IPS-18c (cell line): Measurements from ENCODE around the gene THSD4.
"Not testable (repeated sequence)": the region's sequence is repeated elsewhere in the genome, so short reads cannot be mapped to it uniquely, and the experiment has no call there.

Source experiments
- H3K4me3 ChIP-seq: 2 replicates; pipeline ENCODE4 v1.7.0; 2013; ENCODE audit warnings: low read depth, mild to moderate bottlenecking, low read length, moderate library complexity; ENCODE audit not compliant: insufficient read depth
- H3K9me3 ChIP-seq: one replicate; pipeline ENCODE4 v1.6.1; 2013; ENCODE audit warnings: mild to moderate bottlenecking, low read length, moderate library complexity; ENCODE audit not compliant: control insufficient read depth, insufficient read depth

THSD4 gene

DNA sequence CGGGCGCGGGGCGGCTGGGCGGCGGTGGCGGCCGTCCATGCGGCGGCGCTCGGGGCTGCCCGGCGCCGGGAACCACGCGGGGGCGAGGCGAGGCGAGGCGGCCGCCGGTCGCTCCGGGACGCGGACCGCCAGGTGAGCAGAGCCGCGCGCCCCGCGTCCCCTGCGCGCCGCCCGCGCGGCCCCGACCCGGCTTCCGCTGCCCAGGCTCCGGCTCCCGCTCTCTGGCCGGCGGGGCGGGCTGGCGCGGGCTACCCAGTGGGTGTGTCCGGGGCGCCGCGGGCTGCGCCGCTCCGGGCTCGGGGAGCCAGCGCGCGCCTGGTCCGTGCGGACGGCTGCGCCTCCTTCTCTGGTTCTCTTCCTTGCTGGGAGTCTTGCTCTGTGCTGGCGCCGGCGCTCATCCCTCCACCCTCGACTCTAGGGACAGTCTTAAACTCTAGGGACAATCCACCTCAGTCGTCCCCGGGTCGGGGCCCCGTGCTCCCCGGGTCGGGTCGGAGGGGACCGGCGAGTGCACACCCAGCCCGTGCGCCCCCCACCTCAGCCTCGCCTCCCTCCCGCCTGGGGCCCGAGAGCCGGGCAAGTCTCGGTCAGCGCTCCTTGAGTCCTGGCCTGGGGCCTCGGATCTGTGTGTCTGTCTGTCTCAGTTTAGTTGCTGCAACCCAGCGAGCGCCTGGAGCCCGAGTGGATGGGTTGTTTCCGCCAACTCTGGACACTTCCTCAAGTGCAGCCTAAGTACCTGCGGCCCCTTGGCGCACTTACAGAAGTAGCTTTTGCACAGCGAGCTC, 488 bp downstream of the THSD4 start:
- peaks cover 2% of the 10 kb centered on the region for H3K9me3 ChIP-seq
- peak overlapping the region; percentile 75 for H3K4me3 ChIP-seq

DNA sequence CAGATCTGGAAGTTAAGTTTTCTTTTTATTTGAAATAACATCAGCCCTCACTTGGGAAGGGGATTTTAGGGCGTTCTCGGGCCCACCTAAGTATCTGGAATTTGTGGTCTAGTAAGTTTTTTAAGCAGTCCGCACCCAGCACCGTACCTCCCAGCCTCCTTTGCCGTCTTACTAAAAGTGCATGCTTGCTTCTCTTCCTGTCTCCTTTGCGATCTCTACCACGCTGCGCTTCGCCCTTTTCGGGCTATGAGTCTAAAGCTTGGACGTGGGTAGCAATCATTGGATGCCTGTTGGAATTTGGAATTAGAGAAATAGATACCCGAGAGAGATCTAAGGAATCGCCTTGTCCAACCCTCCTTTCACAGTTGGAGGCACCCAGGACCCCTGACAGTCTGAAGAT, 1.1 kb downstream of the THSD4 start:
- Histone ChIP-seq H3K9me3 (peaks cover 2% of the 10 kb centered on the region), H3K4me3 (peak overlapping the region; percentile 75)

DNA sequence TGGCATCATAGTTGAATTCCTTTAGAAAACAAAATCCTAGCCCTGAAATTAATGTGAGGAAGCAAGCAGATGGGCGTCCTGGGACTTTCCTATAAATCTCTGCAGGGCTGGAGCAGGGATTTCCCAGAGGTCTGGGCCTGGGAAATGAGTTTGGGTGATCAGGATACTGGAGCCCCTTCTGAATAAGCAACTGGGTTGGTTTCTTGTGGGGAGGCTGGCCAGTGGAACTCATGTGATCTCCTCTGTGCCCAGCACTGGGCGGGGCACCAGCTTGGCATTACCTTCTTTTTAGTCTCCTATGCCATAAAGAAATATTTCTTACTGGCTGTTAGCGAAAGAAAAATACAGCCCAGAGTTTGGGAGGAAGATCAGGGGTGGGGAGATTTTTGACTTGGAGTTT, 1.7 kb downstream of the THSD4 start:
- Histone ChIP-seq H3K4me3 (no peak overlapping the region), H3K9me3 (peaks cover 2% of the 10 kb centered on the region)

DNA sequence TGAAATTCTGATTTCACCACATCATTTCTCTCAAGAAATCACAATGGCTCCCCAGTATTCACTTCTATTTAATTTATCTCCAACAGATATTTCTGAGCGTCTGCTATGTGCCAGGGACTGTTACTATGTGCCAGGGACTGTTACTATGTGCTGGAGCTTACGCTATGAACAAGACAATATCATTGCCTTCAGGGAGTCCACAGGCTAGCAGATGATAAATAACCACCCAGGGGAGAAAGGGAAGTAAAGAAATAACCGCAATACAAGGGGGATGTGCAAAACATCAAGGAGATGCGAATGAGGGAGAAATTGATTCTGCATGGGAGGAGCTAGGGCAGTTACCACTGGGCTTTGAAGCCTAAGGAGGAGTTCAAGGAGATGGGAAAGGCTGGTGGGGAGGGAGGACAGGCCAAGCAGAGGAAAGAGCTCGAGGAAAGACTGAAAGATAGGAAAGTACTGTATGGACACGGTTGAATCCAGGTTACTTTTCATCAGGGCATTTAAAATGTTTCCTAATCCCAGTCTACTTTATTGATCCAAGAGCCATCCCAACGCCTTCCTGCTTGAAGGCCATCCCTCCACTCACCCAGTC, 2.5 kb downstream of the THSD4 start:
- Histone ChIP-seq H3K4me3 (no peak overlapping the region), H3K9me3 (peaks cover 2% of the 10 kb centered on the region)

DNA sequence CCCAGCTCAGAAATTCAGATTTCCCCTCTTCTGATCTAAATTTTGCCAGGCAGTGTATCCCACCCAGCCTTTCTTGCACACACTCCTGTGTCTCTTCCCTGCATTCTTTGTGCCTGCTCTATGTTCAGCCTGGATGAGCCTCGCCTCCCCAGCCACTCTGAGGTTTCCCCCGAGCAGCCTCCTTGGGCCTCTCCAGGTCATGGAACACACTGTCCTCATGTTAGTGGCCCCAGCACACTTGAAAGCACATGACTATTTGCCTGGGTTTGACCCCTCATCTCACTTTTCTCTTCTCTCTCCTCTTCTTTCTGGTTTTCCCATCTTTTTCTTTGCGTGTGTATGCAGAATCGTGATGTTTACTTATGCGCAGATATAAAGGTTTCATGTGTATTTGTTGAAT, 3.1 kb downstream of the THSD4 start:
- Histone ChIP-seq H3K4me3 (no peak overlapping the region), H3K9me3 (no peaks in the 10 kb centered on the region)

DNA sequence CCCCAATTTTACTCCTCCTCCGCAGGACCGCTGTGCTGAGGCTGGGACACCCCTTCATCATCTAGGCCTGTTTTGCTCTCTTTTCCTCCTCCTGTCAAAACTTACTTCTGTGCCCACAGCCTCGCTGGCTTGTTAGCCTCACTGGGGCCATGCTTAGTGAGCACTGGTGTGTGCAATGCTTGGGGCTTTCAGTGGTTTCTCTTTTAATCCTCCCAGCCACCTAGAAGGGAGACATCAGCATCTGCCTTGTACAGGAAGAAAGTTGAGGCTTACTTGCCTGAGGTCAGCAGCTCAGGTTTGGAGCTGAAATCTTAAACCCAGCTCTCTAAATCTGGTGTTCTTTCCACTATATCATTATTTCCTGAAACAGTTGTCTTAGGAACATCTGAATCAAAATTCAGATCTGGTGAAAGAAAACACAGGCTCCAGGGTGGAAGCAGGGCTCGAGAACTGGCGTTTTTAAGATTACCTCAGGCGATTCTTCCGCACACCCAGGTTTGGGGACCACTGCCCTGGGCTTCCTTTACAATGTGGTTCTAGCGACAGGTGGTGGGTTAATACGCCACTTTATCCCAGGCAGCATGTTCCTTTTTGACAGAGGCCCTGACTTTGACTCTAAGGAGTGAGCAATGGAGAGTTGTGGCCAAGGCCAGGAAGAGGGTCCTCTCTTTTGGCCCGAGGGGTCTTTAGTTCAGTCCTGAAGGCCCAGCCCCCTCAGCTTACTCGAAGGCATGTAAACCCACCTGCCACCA, 3.8 kb downstream of the THSD4 start:
- Histone ChIP-seq H3K4me3 (no peak overlapping the region), H3K9me3 (no peaks in the 10 kb centered on the region)

DNA sequence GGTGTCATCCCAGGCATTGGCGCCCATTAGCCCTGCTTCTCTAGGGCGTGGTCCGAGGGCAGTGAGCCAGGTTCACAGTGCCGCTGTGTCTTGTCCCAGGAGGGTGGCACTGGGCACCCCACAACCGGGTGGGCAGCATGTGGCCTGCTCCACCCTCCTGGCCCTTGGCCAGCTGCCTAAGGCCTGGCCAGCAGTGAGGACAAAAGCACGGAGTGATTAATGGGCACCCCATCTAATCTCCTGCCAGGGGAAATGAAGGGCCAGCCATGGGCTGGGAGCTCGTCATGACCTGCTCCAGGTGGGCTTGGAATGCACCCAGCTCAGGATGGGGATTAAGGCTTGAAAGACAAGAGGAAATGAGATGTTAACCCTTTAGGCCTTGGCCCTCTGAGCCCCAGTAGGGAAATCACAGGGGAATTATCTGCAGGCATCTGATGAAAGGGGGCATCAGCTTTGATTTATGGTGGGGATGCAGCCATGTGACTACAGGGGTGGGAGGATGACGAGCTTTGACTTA, 5.2 kb downstream of the THSD4 start:
- Histone ChIP-seq H3K4me3 (no peak overlapping the region), H3K9me3 (no peaks in the 10 kb centered on the region)

DNA sequence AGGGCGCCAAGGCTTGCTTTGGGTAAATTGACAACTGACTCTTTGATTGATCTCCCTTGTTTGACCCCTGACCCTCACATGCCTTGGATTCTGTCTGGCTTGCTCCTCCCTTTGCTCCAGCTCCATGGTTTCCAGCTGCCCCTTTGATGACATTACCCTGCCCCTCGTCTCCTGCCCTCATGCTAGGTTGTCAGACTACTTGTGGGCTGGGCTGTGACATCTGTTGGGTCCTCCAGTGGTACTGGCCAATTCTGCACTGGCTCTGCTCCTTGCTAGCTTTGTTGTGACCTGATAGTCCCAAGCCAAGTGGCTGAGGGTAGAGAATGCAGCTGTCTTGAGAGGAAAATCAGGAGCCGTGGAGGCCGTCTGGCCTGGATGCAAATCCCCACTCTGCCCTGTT, 6.2 kb downstream of the THSD4 start:
- H3K4me3 ChIP-seq, result no peak overlapping the region
- H3K9me3 ChIP-seq, result no peaks in the 10 kb centered on the region

DNA sequence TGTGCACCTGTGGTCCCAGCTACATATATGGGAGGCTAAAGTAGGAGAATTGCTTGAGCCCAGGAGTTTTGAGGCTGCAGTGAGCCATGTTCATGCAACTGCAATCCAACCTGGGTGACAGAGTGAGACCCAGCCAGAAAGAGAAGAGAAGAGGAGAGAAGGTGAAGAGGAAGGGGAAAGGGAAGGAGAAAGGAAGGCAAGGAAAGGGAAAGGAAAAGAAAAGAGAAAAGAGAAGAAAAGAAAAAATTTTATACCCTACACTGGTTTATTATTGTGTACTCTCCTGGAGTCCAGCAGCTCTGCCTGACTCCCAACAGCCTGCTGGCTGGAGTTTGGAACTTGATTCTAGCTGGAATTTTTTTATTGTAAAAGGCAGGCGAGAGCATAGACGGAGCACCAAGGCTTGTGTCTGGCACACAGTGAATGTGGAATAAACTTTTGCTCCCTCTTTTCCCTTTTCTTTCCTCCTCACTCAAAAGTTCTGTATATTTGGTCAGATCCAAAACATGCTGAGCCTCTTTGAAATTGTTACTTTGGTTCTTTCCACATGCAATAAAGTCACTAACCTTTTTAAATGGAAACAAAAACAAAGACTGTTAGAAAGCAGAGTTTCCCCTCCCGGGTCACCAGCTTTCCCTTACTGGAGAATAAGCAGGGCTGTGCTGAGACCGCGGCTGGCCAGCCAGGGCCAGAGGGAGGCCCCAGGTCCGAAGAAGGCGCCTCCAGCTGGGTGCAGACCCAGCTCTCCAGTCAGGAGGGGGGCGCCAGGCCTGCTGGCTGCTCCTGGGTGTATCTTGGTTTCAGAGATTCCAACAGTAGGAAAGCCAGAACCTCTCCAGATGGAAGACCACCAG, 9.9 kb downstream of the THSD4 start:
- H3K9me3 ChIP-seq, result no peaks in the 10 kb centered on the region

DNA sequence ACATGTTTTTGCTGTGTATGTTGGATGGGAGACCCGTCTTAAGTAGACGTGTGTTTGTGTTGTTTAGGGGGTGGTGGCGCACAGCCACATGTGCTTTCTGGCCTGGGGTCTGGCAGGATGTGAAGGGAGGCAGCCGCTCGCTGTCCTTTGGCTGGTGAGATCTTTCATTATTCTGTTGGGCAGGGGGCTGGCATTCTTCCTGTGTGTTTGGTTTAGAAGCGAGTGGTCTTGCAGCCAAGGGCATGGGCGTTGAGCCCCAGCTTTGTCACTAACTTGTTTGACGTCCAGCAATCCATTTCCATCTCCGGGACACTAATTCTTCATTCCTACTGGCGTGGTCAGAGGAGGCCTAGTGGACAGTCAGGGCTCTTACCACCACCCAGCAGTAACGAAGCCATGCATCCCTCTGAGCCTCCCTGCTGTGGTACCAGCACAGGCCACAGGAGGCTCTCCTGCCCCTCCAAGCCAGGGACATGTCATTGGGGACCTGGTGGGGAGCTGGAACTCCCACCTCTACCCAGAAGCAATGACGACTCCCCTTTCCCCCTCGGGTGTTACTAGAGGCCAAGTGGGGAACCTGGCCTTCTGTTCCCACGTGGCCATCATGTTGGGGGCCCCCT, 10.7 kb downstream of the THSD4 start:
- Histone ChIP-seq H3K4me3 (no peak overlapping the region), H3K9me3 (no peaks in the 10 kb centered on the region)

More for the DNA sequence above, 9.9 kb downstream of the THSD4 start:
- H3K4me3 ChIP-seq, result no peak overlapping the region

DNA sequence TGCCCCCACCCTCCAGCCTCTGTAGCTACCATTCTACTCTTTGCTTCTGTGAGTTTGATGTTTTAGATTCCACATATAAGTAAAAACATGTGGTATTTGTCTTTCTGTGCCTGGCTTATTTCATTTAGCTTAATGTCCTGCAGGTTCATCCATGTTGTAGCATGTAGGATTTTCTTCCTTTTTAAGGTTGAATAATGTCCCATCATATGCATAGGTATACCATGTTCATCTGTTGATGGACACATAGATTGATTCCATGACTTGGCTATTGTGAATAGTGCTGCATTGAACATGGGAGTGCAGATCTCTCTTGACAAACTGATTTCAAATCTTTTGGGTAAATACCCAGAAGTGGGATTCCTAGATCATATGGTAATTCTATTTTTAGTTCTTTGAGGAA, 11.8 kb downstream of the THSD4 start:
- Histone ChIP-seq H3K9me3 (no peaks in the 10 kb centered on the region), H3K4me3 (no peak overlapping the region)

DNA sequence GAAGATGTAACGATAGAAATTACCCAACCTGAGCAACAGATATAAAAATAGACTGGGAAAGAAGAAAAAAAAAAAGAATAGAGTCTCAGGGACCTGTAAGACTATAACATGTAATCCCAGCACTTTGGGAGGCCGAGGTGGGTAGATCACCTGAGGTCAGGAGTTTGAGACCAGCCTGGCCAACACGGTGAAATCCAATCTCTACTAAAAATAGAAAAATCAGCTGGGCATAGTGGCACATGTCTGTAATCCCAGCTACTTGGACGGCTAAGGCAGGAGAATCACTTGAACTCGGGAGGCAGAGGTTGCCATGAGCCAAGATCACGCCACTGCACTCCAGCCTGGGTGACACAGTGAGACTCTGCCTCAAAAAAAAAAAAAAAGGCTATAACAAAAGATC, 12.9 kb downstream of the THSD4 start:
- H3K4me3 ChIP-seq, H3K9me3 ChIP-seq: not testable (repeated sequence)

DNA sequence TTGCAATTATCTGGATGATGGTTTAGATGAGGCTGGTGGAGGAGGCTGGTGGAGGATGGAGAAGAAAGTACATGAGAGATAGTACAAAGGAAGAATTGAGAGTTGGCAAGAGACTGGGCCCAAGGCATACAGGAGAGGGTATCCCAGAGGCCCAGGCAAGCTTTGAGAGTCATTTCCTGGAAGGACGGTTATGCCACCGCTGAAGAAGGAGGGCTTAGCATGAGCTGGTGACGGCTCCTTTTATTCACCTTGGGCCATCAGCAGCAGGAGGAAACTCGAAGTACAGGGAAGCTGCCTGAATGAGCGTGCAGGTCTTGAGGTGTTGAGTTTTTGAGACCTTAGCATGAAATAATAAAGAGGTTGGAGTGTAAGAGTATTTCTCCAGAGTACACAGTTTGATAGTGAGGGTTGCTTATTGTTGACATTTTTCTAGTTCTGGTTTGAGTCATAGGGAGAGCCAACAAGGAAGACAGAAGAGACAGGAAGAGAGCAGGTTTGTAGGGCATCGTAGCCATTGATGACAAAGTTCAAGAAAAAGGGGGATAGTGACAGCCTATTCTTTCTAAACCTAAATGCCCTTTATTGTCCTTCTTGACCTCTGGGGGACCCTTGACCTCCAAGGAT, 13.8 kb downstream of the THSD4 start:
- Histone ChIP-seq H3K4me3 (no peak overlapping the region), H3K9me3 (no peaks in the 10 kb centered on the region)

DNA sequence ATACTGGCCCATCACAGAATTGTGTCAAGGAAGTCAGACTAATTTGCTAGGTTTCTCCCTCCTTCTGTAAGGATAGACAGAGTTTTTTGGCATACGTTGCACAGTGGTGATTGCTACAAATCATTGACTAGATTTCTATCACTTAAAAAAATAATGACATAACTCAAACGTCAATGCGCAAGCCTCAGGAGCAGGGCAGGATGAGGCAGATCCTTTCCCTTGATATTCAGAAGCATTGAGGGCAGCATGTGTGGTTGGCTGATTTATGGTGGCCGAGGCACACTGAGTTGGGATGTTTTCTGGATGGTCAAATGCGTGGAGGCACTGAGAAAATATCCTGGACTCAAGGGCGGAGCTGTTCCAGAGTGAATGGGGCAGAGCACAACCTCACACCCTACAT, 14.4 kb downstream of the THSD4 start:
- Histone ChIP-seq H3K4me3 (no peak overlapping the region), H3K9me3 (no peaks in the 10 kb centered on the region)

DNA sequence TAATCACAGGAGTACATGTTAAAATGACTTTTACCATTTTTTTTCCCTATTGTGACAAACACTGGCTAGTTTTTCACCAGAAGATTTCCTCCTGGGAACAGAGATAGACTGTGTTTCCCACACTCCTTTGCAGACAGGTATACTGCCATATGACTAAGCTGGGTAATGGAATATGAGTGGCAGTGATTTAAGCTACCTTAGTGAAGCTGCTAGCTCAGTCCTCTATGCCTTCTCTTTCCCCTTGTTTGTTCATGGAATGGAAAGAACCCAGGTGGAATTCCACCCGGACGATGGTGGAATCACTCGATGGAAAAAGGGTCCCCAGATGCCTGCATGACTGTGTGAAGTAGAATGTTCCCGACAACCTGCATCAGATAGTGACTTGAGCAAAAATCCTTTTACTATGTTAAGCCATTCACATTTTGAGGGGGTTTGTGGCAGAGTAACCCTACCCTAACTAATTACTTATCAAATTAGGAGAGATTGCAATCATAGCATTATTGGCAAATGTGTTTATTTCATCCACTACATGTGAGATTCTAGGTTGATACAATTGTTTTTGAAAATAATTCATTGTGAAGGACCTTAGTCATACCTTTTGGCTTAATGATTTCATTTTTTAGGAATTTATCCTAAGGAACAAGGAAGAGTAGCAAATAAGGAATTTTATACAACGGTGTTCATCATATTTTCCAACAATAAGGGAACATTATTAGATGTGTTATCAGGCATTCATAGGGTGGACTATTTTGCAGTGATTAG, 16.5 kb downstream of the THSD4 start:
- Histone ChIP-seq H3K9me3 (no peaks in the 10 kb centered on the region), H3K4me3 (no peak overlapping the region)
